ENCODE results near the gene LUC7L3.

DNA sequence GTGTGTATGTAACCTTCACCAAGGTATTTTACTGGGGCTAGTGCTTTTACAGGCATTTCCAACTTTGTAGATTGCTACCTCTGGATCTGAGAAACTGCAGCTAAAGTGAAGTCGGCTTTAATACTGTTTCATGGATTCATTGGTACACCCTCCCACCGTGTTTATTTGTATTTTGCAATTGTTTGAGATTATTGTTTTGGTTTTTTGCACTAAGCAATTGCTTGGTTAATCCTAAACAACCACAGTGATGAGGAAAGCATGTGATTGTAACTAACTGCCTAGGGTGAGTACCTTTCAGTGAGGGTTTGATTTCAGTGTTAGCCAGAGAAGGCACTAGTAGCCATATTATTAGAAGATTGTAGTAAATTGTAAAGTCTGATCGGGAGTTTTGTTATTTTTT lies 3.3 kb downstream of the LUC7L3 start:
- TF ChIP-seq CTCF (IDR thresholded peaks at IDR 0.05) (no peak), EZH2 (IDR thresholded peaks at IDR 0.05; ENCODE audit: borderline replicate concordance, insufficient read depth, low read depth, low read length, poor library complexity, severe bottlenecking) (no peak)

Data from B cell (primary cell).